Measurements from ENCODE around the gene RDH13. TPM values are rescaled to one million over a fixed set of nuclear protein-coding genes. Genes with fewer than 3 reads are reported as not detected.

RDH13 gene
- total RNA-seq, 5 donors from 2014 or later (not counting 1 experiment from before 2014, with no cell fraction given): 12.4 to 35.8 (median 21.6) TPM

- Histone ChIP-seq H3K4me1 (ENCODE audit: control insufficient read depth in 1 of 2, extremely low read depth in 1 of 2, insufficient read depth in 2 of 2, low read length in 2 of 2) (no peaks in the 10 kb centered on the region), H3K27me3 (replicated peaks in 1 of 2; ENCODE audit: control insufficient read depth in 2 of 2, extremely low read depth in 1 of 2, insufficient read depth in 2 of 2, low read length in 1 of 2) (no peaks in the 10 kb centered on the region), H3K36me3 (ENCODE audit: control insufficient read depth in 2 of 2, extremely low read depth in 1 of 2, insufficient read depth in 1 of 2, low read length in 1 of 2) (peaks cover 0 to 67% of the 10 kb centered on the region in 2 donors), H3K9me3 (no peaks in the 10 kb centered on the region), H3K4me3 (ENCODE audit: control insufficient read depth in 1 of 2, extremely low read depth in 1 of 2, low read length in 1 of 2) (no peak overlapping the region), H3K27ac (ENCODE audit: low read length) (no peak overlapping the region)
- CTCF ChIA-PET: no interaction called here
- Mint-ChIP-seq H3K27ac (no peak overlapping the region), H3K27me3 (no peaks in the 10 kb centered on the region), H3K36me3 (peaks cover 34% of the 10 kb centered on the region), H3K9me3 (no peaks in the 10 kb centered on the region), H3K4me1 (no peaks in the 10 kb centered on the region), H3K4me3 (no peak overlapping the region)
- POLR2A ChIA-PET: interaction anchor here in 1 of 2 donors (0.7 kb wide), 1 partner anchor 12 kb away, joined by 3 read pairs; no protein-coding TSS in a partner anchor
- DNase-seq (no peak), ATAC-seq (replicated peaks in 1 of 4) (no peak)
- 98% methylated on average over 11 of the region's 25 CpGs for WGBS (ENCODE audit: insufficient coverage)
These were observed 12.0 kb downstream of the RDH13 start for GRCh38 chr19:55050749-55051532.

GRCh38 chr19:55048446-55048845 is 14.5 kb downstream of the RDH13 start:
- no peaks in the 10 kb centered on the region for H3K9me3 ChIP-seq
- H3K36me3 Mint-ChIP-seq: peaks cover 30% of the 10 kb centered on the region
- no peak overlapping the region for H3K27ac Mint-ChIP-seq
- DNase-seq (no peak), ATAC-seq (replicated peaks in 1 of 4) (no peak)
- H3K4me3 ChIP-seq (ENCODE audit: control insufficient read depth in 1 of 2, extremely low read depth in 1 of 2, low read length in 1 of 2): no peak overlapping the region
- no peak overlapping the region for H3K27ac ChIP-seq (ENCODE audit: low read length)
- CTCF ChIA-PET: no interaction called here
- no peaks in the 10 kb centered on the region for H3K27me3 Mint-ChIP-seq
- no peak overlapping the region for H3K4me3 Mint-ChIP-seq
- H3K36me3 ChIP-seq (ENCODE audit: control insufficient read depth in 2 of 2, extremely low read depth in 1 of 2, insufficient read depth in 1 of 2, low read length in 1 of 2): peaks cover 10 to 65% of the 10 kb centered on the region in 2 donors
- 95% methylated on average over 10 of the region's 15 CpGs for WGBS (ENCODE audit: insufficient coverage)
- no peaks in the 10 kb centered on the region for H3K4me1 Mint-ChIP-seq
- no peaks in the 10 kb centered on the region for H3K9me3 Mint-ChIP-seq
- POLR2A ChIA-PET: no interaction called here
- H3K27me3 ChIP-seq (replicated peaks in 1 of 2; ENCODE audit: control insufficient read depth in 2 of 2, extremely low read depth in 1 of 2, insufficient read depth in 2 of 2, low read length in 1 of 2): no peaks in the 10 kb centered on the region
- no peaks in the 10 kb centered on the region for H3K4me1 ChIP-seq (ENCODE audit: control insufficient read depth in 1 of 2, extremely low read depth in 1 of 2, insufficient read depth in 2 of 2, low read length in 2 of 2)

GRCh38 chr19:55047951-55048350 is 15.0 kb downstream of the RDH13 start:
- no peak for ATAC-seq (replicated peaks in 1 of 4)
- no peaks in the 10 kb centered on the region for H3K27me3 Mint-ChIP-seq
- H3K9me3 ChIP-seq: no peaks in the 10 kb centered on the region
- no peak overlapping the region for H3K27ac ChIP-seq (ENCODE audit: low read length)
- H3K4me3 ChIP-seq (ENCODE audit: control insufficient read depth in 1 of 2, extremely low read depth in 1 of 2, low read length in 1 of 2): no peak overlapping the region
- H3K36me3 ChIP-seq (ENCODE audit: control insufficient read depth in 2 of 2, extremely low read depth in 1 of 2, insufficient read depth in 1 of 2, low read length in 1 of 2): peaks cover 10 to 64% of the 10 kb centered on the region in 2 donors
- H3K4me3 Mint-ChIP-seq: no peak overlapping the region
- H3K36me3 Mint-ChIP-seq: peaks cover 26% of the 10 kb centered on the region
- no peak for DNase-seq
- CTCF ChIA-PET: no interaction called here
- 96% methylated on average over 12 of the region's 12 CpGs for WGBS (ENCODE audit: insufficient coverage)
- no peak overlapping the region for H3K27ac Mint-ChIP-seq
- H3K9me3 Mint-ChIP-seq: no peaks in the 10 kb centered on the region
- POLR2A ChIA-PET: no interaction called here
- peaks cover 0 to 2% (median under 1%) of the 10 kb centered on the region in 3 donors for H3K4me1 Mint-ChIP-seq
- peaks cover 0 to 1% of the 10 kb centered on the region in 2 experiments for H3K4me1 ChIP-seq (ENCODE audit: control insufficient read depth in 1 of 2, extremely low read depth in 1 of 2, insufficient read depth in 2 of 2, low read length in 2 of 2)
- no peaks in the 10 kb centered on the region for H3K27me3 ChIP-seq (replicated peaks in 1 of 2; ENCODE audit: control insufficient read depth in 2 of 2, extremely low read depth in 1 of 2, insufficient read depth in 2 of 2, low read length in 1 of 2)

- Histone ChIP-seq H3K27ac (ENCODE audit: low read length) (no peak overlapping the region), H3K9me3 (no peaks in the 10 kb centered on the region), H3K27me3 (replicated peaks in 1 of 2; ENCODE audit: control insufficient read depth in 2 of 2, extremely low read depth in 1 of 2, insufficient read depth in 2 of 2, low read length in 1 of 2) (no peaks in the 10 kb centered on the region), H3K36me3 (ENCODE audit: control insufficient read depth in 2 of 2, extremely low read depth in 1 of 2, insufficient read depth in 1 of 2, low read length in 1 of 2) (peaks cover 10 to 68% of the 10 kb centered on the region in 2 donors), H3K4me1 (ENCODE audit: control insufficient read depth in 1 of 2, extremely low read depth in 1 of 2, insufficient read depth in 2 of 2, low read length in 2 of 2) (peaks cover 4 to 10% of the 10 kb centered on the region in 2 experiments), H3K4me3 (ENCODE audit: control insufficient read depth in 1 of 2, extremely low read depth in 1 of 2, low read length in 1 of 2) (no peak overlapping the region)
- Mint-ChIP-seq H3K9me3 (no peaks in the 10 kb centered on the region), H3K36me3 (peaks cover 24% of the 10 kb centered on the region), H3K4me1 (peaks cover 8 to 10% (median 9%) of the 10 kb centered on the region in 3 donors), H3K4me3 (no peak overlapping the region), H3K27ac (no peak overlapping the region), H3K27me3 (no peaks in the 10 kb centered on the region)
- CTCF ChIA-PET: no interaction called here
- ATAC-seq (replicated peaks in 1 of 4): no peak
- DNase-seq: no peak
- POLR2A ChIA-PET: no interaction called here
- WGBS (ENCODE audit: insufficient coverage): 94% methylated on average over 16 of the region's 17 CpGs
These were observed 15.8 kb downstream of the RDH13 start for GRCh38 chr19:55046975-55047622.

GRCh38 chr19:55044771-55045716 is 17.9 kb downstream of the RDH13 start:
- Histone ChIP-seq H3K9me3 (no peaks in the 10 kb centered on the region), H3K36me3 (ENCODE audit: control insufficient read depth in 2 of 2, extremely low read depth in 1 of 2, insufficient read depth in 1 of 2, low read length in 1 of 2) (peaks cover 10 to 56% of the 10 kb centered on the region in 2 donors), H3K4me1 (ENCODE audit: control insufficient read depth in 1 of 2, extremely low read depth in 1 of 2, insufficient read depth in 2 of 2, low read length in 2 of 2) (peaks cover 11 to 21% of the 10 kb centered on the region in 2 experiments), H3K4me3 (ENCODE audit: control insufficient read depth in 1 of 2, extremely low read depth in 1 of 2, low read length in 1 of 2) (no peak overlapping the region), H3K27me3 (replicated peaks in 1 of 2; ENCODE audit: control insufficient read depth in 2 of 2, extremely low read depth in 1 of 2, insufficient read depth in 2 of 2, low read length in 1 of 2) (no peaks in the 10 kb centered on the region), H3K27ac (ENCODE audit: low read length) (no peak overlapping the region)
- Mint-ChIP-seq H3K9me3 (no peaks in the 10 kb centered on the region), H3K27ac (no peak overlapping the region), H3K4me3 (no peak overlapping the region), H3K27me3 (no peaks in the 10 kb centered on the region), H3K36me3 (peaks cover 20% of the 10 kb centered on the region), H3K4me1 (peaks cover 20 to 23% (median 21%) of the 10 kb centered on the region in 3 donors)
- ChIA-PET CTCF (no interaction called here), POLR2A (interaction anchor here in 1 of 2 donors (0.6 kb wide), 1 partner anchor 17 kb away, joined by 8 read pairs; no protein-coding TSS in a partner anchor)
- DNase-seq (no peak), ATAC-seq (replicated peaks in 1 of 4) (no peak)
- 95% methylated on average over 19 of the region's 30 CpGs for WGBS (ENCODE audit: insufficient coverage)

GRCh38 chr19:55044286-55044685 is 18.7 kb downstream of the RDH13 start:
- no peak for DNase-seq
- H3K27ac Mint-ChIP-seq: no peak overlapping the region
- peaks cover 22% of the 10 kb centered on the region for H3K36me3 Mint-ChIP-seq
- Histone ChIP-seq H3K4me3 (ENCODE audit: control insufficient read depth in 1 of 2, extremely low read depth in 1 of 2, low read length in 1 of 2) (no peak overlapping the region), H3K9me3 (no peaks in the 10 kb centered on the region), H3K27ac (ENCODE audit: low read length) (no peak overlapping the region), H3K27me3 (replicated peaks in 1 of 2; ENCODE audit: control insufficient read depth in 2 of 2, extremely low read depth in 1 of 2, insufficient read depth in 2 of 2, low read length in 1 of 2) (no peaks in the 10 kb centered on the region), H3K4me1 (ENCODE audit: control insufficient read depth in 1 of 2, extremely low read depth in 1 of 2, insufficient read depth in 2 of 2, low read length in 2 of 2) (peaks cover 11 to 21% of the 10 kb centered on the region in 2 experiments), H3K36me3 (ENCODE audit: control insufficient read depth in 2 of 2, extremely low read depth in 1 of 2, insufficient read depth in 1 of 2, low read length in 1 of 2) (peaks cover 10 to 54% of the 10 kb centered on the region in 2 donors)
- CTCF ChIA-PET: no interaction called here
- no peak overlapping the region for H3K4me3 Mint-ChIP-seq
- no peaks in the 10 kb centered on the region for H3K27me3 Mint-ChIP-seq
- no peak for ATAC-seq (replicated peaks in 1 of 4)
- POLR2A ChIA-PET: no interaction called here
- WGBS (ENCODE audit: insufficient coverage): 94% methylated on average over 3 of the region's 5 CpGs
- H3K4me1 Mint-ChIP-seq: peaks cover 21 to 23% (median 22%) of the 10 kb centered on the region in 3 donors
- no peaks in the 10 kb centered on the region for H3K9me3 Mint-ChIP-seq
